HFFc6 (cell line): ENCODE measurements around the gene CST3. TPM values are rescaled to one million over a fixed set of nuclear protein-coding genes. Genes with fewer than 3 reads are reported as not detected.
"Not testable (repeated sequence)": the region's sequence is repeated elsewhere in the genome, so short reads cannot be mapped to it uniquely, and the experiment has no call there.

Experiments used
- DNase-seq: peaks from one replicate; pipeline ENCODE4 v3.0.0-alpha.2; 2018
- H3K27ac Mint-ChIP-seq: 2 replicates; pipeline ENCODE4 v1.8.0; 2020; ENCODE audit warnings: mild to moderate bottlenecking, mixed read lengths
- H3K27me3 Mint-ChIP-seq: 2 replicates; pipeline ENCODE4 v1.8.0; 2021; ENCODE audit warnings: mild to moderate bottlenecking, moderate library complexity, mixed read lengths; ENCODE audit not compliant: insufficient read depth
- H3K36me3 Mint-ChIP-seq: 2 replicates; pipeline ENCODE4 v1.8.0; 2021; ENCODE audit warnings: low read depth, mixed read lengths
- H3K4me1 Mint-ChIP-seq: 2 replicates; pipeline ENCODE4 v1.8.0; 2020; ENCODE audit warnings: low read depth, mixed read lengths
- H3K4me3 Mint-ChIP-seq: 2 replicates; pipeline ENCODE4 v1.8.0; 2020; ENCODE audit warnings: mild to moderate bottlenecking, moderate library complexity, mixed read lengths
- H3K9me3 Mint-ChIP-seq: 2 replicates; pipeline ENCODE4 v1.8.0; 2020; ENCODE audit warnings: mild to moderate bottlenecking, mixed read lengths
- CTCF ChIP-seq: fragments of 200-600 bp; sonication (generic); IDR thresholded peaks from 2 replicates; pipeline ENCODE4 v1.5.0; 2021; ENCODE audit warnings: antibody characterized with exemption, mild to moderate bottlenecking
- total RNA-seq, 6 experiments: library from RNA; stranded (reverse); fragmentation: NEBNext Ultra II Directional; extraction: Animal tissue kit (Norgen Biotek cat#: 25700); gene quantifications; 2 replicates in 1 of 6; 3 replicates in 5 of 6; pipeline ENCODE4 v1.2.3, GENCODE V29; 2021

The CST3 gene
- total RNA-seq, 6 experiments from 2014 or later, result 211 to 296 (median 234) TPM

DNA sequence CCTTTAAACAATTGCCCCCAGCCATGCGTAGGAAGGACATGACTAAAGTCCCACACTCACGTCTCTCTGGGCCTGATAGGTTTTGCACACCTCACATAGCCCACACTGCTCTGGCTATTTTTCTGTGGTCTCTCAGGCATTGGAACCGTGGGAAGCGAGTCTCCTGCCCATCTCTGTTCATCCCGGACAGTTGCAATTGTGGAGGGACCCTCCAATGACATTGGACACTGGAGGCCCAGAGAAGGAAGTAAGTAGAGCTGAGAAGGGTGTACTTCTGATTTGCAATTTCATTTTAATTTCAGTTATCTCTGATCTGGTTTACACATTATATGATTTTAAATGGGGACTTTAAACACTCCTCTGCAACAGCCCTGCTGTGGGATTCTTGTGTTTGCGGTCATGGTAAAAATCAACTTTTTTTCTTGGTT lies 23.3 kb upstream of the CST3 start:
- Mint-ChIP-seq H3K4me3 (no peak overlapping the region), H3K27ac (no peak overlapping the region), H3K4me1 (peaks cover 10% of the 10 kb centered on the region), H3K9me3 (no peaks in the 10 kb centered on the region), H3K36me3 (no peaks in the 10 kb centered on the region), H3K27me3 (peaks cover 5% of the 10 kb centered on the region)
- no peak for DNase-seq
- no peak for TF ChIP-seq CTCF

DNA sequence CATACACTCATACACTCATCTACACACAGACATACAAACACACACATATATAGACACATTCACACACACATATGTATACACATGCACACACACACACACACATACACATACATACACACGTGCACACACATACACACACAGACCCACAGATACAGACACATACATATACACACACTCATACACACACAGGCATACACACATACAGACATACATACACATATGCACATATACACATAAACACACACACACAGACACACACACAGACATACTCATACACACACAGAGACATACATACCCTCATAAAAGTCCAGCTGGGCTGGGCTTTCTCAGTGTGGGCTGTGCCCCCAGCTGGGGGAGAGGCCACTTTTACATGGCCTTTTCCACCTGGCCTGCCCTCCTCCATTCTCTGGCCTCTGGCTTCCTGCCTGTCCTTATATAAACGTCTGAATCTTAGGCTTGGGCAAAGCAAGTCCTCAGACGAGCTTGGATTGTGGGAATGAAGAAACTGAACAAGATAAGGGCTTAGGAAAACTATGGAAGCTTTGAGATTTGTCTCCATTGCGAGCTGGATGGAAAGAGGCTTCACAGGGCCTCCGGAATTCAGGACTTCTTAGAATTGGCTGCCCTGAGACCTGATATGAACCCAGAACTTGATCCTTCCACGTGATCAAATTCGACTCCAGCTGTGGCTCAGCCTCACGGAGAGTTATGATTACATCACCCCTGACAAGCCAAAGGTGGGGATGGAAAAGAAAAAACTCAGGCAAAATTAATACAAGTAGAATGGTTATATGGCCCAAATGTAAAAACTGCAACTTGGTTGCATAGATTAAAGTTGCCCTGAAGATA lies 22.5 kb upstream of the CST3 start:
- H3K27ac Mint-ChIP-seq, result no peak overlapping the region
- peaks cover 9% of the 10 kb centered on the region for H3K27me3 Mint-ChIP-seq
- no peak for DNase-seq
- no peak overlapping the region for H3K4me3 Mint-ChIP-seq
- H3K4me1 Mint-ChIP-seq, result peaks cover 10% of the 10 kb centered on the region
- no peaks in the 10 kb centered on the region for H3K9me3 Mint-ChIP-seq
- H3K36me3 Mint-ChIP-seq, result no peaks in the 10 kb centered on the region
- TF ChIP-seq CTCF, result no peak

DNA sequence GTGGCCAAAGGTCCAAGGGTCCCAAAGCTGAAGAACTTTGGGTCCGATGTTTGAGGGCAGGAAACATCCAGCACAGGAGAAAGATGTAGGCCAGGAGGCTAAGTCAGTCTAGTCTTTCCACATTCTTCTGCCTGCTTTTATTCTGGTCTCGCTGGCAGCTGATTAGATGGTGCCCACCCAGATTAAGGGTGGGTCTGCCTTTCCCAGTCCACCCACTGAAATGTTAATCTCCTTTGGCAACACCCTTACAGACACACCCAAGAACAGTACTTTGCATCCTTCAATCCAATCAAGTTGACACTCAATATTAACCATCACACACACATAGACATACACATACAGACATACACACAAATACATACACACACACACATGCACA lies 21.8 kb upstream of the CST3 start:
- H3K4me1 Mint-ChIP-seq, result peaks cover 10% of the 10 kb centered on the region
- not testable (repeated sequence) for H3K36me3 Mint-ChIP-seq

DNA sequence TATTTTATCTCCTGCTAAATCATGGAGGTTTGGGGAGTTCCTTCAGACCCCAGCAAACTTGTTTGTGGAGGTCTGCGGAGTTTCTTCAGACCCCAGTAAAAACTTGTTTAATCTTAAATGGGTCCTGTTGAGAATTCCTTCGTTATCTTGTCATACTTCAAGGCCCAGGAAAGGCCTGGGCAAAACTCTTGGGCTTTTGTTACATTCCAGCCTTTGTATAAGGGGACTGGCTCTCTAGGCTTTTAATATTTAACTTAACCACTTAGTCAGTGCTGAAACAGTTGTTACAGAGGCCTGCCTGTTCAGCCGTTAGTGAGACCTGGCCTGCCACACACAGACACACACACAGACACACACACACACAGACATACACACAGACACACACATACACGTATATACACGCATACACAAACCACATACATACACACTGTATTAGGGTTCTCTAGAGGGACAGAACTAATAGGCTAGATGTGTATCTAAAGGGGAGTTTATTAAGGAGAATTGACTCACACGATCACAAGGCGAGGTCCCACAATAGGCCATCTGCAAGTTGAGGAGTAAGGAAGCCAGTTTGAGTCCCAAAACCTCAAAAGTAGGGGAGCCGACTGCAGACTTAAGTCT lies 21.3 kb upstream of the CST3 start:
- no peak for DNase-seq
- Mint-ChIP-seq H3K9me3 (no peaks in the 10 kb centered on the region), H3K4me3 (no peak overlapping the region), H3K27me3 (peaks cover 10% of the 10 kb centered on the region), H3K27ac (no peak overlapping the region), H3K4me1 (peaks cover 10% of the 10 kb centered on the region), H3K36me3 (no peaks in the 10 kb centered on the region)
- TF ChIP-seq CTCF, result no peak

More for the DNA sequence above, 21.8 kb upstream of the CST3 start:
- not testable (repeated sequence) for DNase-seq, H3K9me3 Mint-ChIP-seq, H3K4me3 Mint-ChIP-seq, H3K27ac Mint-ChIP-seq, H3K27me3 Mint-ChIP-seq

DNA sequence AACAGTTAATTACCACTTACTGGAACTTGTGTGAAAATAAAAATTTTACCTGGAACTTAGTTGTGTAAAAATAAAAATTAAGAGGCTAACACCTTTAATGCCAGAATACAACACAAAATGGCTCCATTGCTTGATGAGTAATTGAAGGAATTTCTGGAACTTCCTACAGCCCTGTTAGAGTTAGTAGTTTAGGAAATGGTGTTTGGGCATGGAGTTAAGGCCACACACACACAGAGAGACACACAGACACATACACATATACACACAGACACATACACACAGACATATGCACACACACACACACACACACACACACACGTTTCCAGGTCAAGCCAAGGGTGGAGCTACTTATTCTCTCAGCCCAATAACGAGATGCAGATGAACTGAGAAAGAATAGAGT lies 20.6 kb upstream of the CST3 start:
- no peaks in the 10 kb centered on the region for H3K9me3 Mint-ChIP-seq
- peaks cover 10% of the 10 kb centered on the region for H3K4me1 Mint-ChIP-seq
- H3K27ac Mint-ChIP-seq, result no peak overlapping the region

More for the DNA sequence above, 20.6 kb upstream of the CST3 start:
- no peak overlapping the region for H3K4me3 Mint-ChIP-seq
- no peak for TF ChIP-seq CTCF
- no peak for DNase-seq
- peaks cover 8% of the 10 kb centered on the region; the same call in 1 of the 2 replicates for H3K27me3 Mint-ChIP-seq
- H3K36me3 Mint-ChIP-seq, result no peaks in the 10 kb centered on the region
